HG02678 (cell line): ENCODE data around the gene CDH2.

Experiments
- ATAC-seq: cut with Tn5 transposase; IDR thresholded peaks from one replicate; pipeline ENCODE4 v1.9.1; 2021; ENCODE audit warnings: mild to moderate bottlenecking, moderate library complexity; ENCODE audit not compliant: unreplicated experiment

The CDH2 gene

GRCh38 chr18:28128659-28128980, 48.3 kb downstream of the CDH2 start:
- no peak for ATAC-seq

- no peak for ATAC-seq
Observed at GRCh38 chr18:28127763-28128658, 48.9 kb downstream of the CDH2 start.

- no peak for ATAC-seq
Observed at GRCh38 chr18:28127228-28127627, 49.7 kb downstream of the CDH2 start.

GRCh38 chr18:28126768-28127167, 50.2 kb downstream of the CDH2 start:
- ATAC-seq: no peak

- ATAC-seq: no peak
Observed at GRCh38 chr18:28125051-28125450, 51.9 kb downstream of the CDH2 start.

GRCh38 chr18:28124131-28125029, 52.5 kb downstream of the CDH2 start:
- ATAC-seq: no peak

GRCh38 chr18:28123401-28124030, 53.4 kb downstream of the CDH2 start:
- no peak for ATAC-seq

GRCh38 chr18:28120828-28121515, 56.0 kb downstream of the CDH2 start:
- no peak for ATAC-seq

GRCh38 chr18:28116461-28116860, 60.5 kb downstream of the CDH2 start:
- no peak for ATAC-seq

- ATAC-seq: no peak
Observed at GRCh38 chr18:28115149-28115550, 61.8 kb downstream of the CDH2 start.

- ATAC-seq: no peak
Observed at GRCh38 chr18:28114472-28114871, 62.5 kb downstream of the CDH2 start.

GRCh38 chr18:28113271-28114029, 63.5 kb downstream of the CDH2 start:
- ATAC-seq: no peak

GRCh38 chr18:28112056-28112470, 64.9 kb downstream of the CDH2 start:
- no peak for ATAC-seq

GRCh38 chr18:28110924-28111323, 66.0 kb downstream of the CDH2 start:
- no peak for ATAC-seq

GRCh38 chr18:28109781-28110560, 67.0 kb downstream of the CDH2 start:
- ATAC-seq: no peak

GRCh38 chr18:28108814-28109213, 68.1 kb downstream of the CDH2 start:
- ATAC-seq: no peak

GRCh38 chr18:28108254-28108653, 68.7 kb downstream of the CDH2 start:
- no peak for ATAC-seq

- no peak for ATAC-seq
Observed at GRCh38 chr18:28099237-28099636, 77.7 kb downstream of the CDH2 start.

GRCh38 chr18:28095631-28096030, 81.3 kb downstream of the CDH2 start:
- ATAC-seq: no peak
